Mucosa of descending colon (tissue), 3 donors: ENCODE measurements around the gene NR2F1-AS1. TPM values are rescaled to one million over a fixed set of nuclear protein-coding genes. Genes with fewer than 3 reads are reported as not detected.
"Not testable (repeated sequence)": the region's sequence is repeated elsewhere in the genome, so short reads cannot be mapped to it uniquely, and the experiment has no call there.

Source experiments
- ATAC-seq: fragments of 200-7000 bp; cut with Tn5 transposase; one replicate; pipeline ENCODE4 v1.9.1; 2020; ENCODE audit warnings: mild to moderate bottlenecking, moderate library complexity
- DNase-seq, 3 donors: peaks; one replicate each; pipeline ENCODE4 v3.0.0-alpha.2; 2020
- H3K36me3 ChIP-seq: fragments of 200-600 bp; one replicate; pipeline ENCODE4 v1.8.0; 2021; ENCODE audit warnings: low read depth, mild to moderate bottlenecking
- H3K4me1 ChIP-seq: fragments of 200-600 bp; one replicate; pipeline ENCODE4 v1.8.0; 2021; ENCODE audit warnings: low read depth, mild to moderate bottlenecking
- H3K4me3 ChIP-seq: fragments of 200-600 bp; one replicate; pipeline ENCODE4 v1.8.0; 2021; ENCODE audit warnings: mild to moderate bottlenecking
- H3K9me3 ChIP-seq: fragments of 200-600 bp; one replicate; pipeline ENCODE4 v1.8.0; 2021; ENCODE audit warnings: mild to moderate bottlenecking
- CTCF ChIP-seq: fragments of 200-600 bp; IDR thresholded peaks from one replicate; pipeline ENCODE4 v1.8.0; 2022; ENCODE audit warnings: antibody characterized with exemption, mild to moderate bottlenecking
- intact Hi-C, 2 donors: fragments of 100-400 bp; cut with DNase I in 1 of 2; cut with micrococcal nuclease in 1 of 2; formaldehyde crosslinking; loops; one replicate each; pipeline versions ENCODE4 v1.11.0 to v1.11.1; 2022; cut with DNase I, micrococcal nuclease
- total RNA-seq, 3 donors: library from RNA; stranded (reverse); fragmentation: NEBNext Ultra II Directional in 2 of 3; extraction: Animal tissue kit (Norgen Biotek cat#: 25700) in 2 of 3; gene quantifications; one replicate each; pipeline versions ENCODE4 v1.2.1 to v1.2.4, GENCODE V29; 2021 to 2023
- donor health status: DM: no; HTN: no; CAD: no; lungs with moderate emphysema.
- donor health status: DM: no; HTN: no; CAD: no.
- donor health status: DM: no; HTN: yes; CAD: no.

NR2F1-AS1 gene
- total RNA-seq, 3 donors from 2014 or later, result 1.5 to 5.7 (median 2.2) TPM

- DNase-seq (no peak), ATAC-seq (no peak)
- intact Hi-C loops, result no loop called here
- no peak for TF ChIP-seq CTCF
- Histone ChIP-seq H3K9me3 (peaks cover 6% of the 10 kb centered on the region), H3K4me1 (no peaks in the 10 kb centered on the region), H3K4me3 (no peak overlapping the region), H3K36me3 (no peaks in the 10 kb centered on the region)
Measured at GRCh38 chr5:93479982-93480509, 101.0 kb downstream of the NR2F1-AS1 start.

GRCh38 chr5:93477816-93478215 is 103.2 kb downstream of the NR2F1-AS1 start:
- DNase-seq, result no peak
- H3K4me3 ChIP-seq, result no peak overlapping the region
- intact Hi-C loops, result no loop called here
- peaks cover 6% of the 10 kb centered on the region for H3K9me3 ChIP-seq
- H3K36me3 ChIP-seq, result no peaks in the 10 kb centered on the region
- no peak for TF ChIP-seq CTCF
- ATAC-seq, result no peak
- H3K4me1 ChIP-seq, result no peaks in the 10 kb centered on the region

GRCh38 chr5:93476251-93476742 is 104.7 kb downstream of the NR2F1-AS1 start:
- Histone ChIP-seq H3K4me1 (no peaks in the 10 kb centered on the region), H3K4me3 (no peak overlapping the region), H3K36me3 (no peaks in the 10 kb centered on the region), H3K9me3 (peaks cover 6% of the 10 kb centered on the region)
- TF ChIP-seq CTCF, result no peak
- DNase-seq, result no peak
- no peak for ATAC-seq
- intact Hi-C loops, result no loop called here

- peaks cover 32% of the 10 kb centered on the region for H3K9me3 ChIP-seq
- ATAC-seq (no peak), DNase-seq (no peak)
- H3K4me3 ChIP-seq, result no peak overlapping the region
- intact Hi-C loops, result no loop called here
- no peak for TF ChIP-seq CTCF
- H3K4me1 ChIP-seq, result no peaks in the 10 kb centered on the region
- H3K36me3 ChIP-seq, result no peaks in the 10 kb centered on the region
Measured at GRCh38 chr5:93462916-93463315, 118.1 kb downstream of the NR2F1-AS1 start.

- no peak for DNase-seq
- no peak overlapping the region for H3K4me3 ChIP-seq
- peaks cover 28% of the 10 kb centered on the region for H3K9me3 ChIP-seq
- no peaks in the 10 kb centered on the region for H3K36me3 ChIP-seq
- intact Hi-C loops, result no loop called here
- no peaks in the 10 kb centered on the region for H3K4me1 ChIP-seq
- TF ChIP-seq CTCF, result no peak
- ATAC-seq, result no peak
Measured at GRCh38 chr5:93461756-93462155, 119.3 kb downstream of the NR2F1-AS1 start.

GRCh38 chr5:93460286-93460685 is 120.7 kb downstream of the NR2F1-AS1 start:
- H3K4me3 ChIP-seq, result no peak overlapping the region
- intact Hi-C loops, result no loop called here
- peaks cover 28% of the 10 kb centered on the region for H3K9me3 ChIP-seq
- TF ChIP-seq CTCF, result no peak
- H3K4me1 ChIP-seq, result no peaks in the 10 kb centered on the region
- DNase-seq (no peak), ATAC-seq (no peak)
- H3K36me3 ChIP-seq, result no peaks in the 10 kb centered on the region

- ATAC-seq, H3K9me3 ChIP-seq, H3K36me3 ChIP-seq, H3K4me1 ChIP-seq, H3K4me3 ChIP-seq, DNase-seq, intact Hi-C loops: not testable (repeated sequence)
Measured at GRCh38 chr5:93456796-93457195, 124.2 kb downstream of the NR2F1-AS1 start.
